ENCODE measurements around the gene SLC29A3.
"Not testable (repeated sequence)": the region's sequence is repeated elsewhere in the genome, so short reads cannot be mapped to it uniquely, and the experiment has no call there.

Gene SLC29A3

GRCh38 chr10:71319042-71319799 lies at the start of gene SLC29A3:
TSS of gene SLC29A3 (plus strand) at chr10:71319259. CDS start at chr10:71319310, 51 bp downstream.
- peak; percentile 73 for TF ChIP-seq CTCF (IDR thresholded peaks at IDR 0.05; ENCODE audit: extremely low read depth, missing control alignments)
- peak; percentile 94 for DNase-seq (ENCODE audit: low spot score)

- TF ChIP-seq CTCF (IDR thresholded peaks at IDR 0.05; ENCODE audit: extremely low read depth, missing control alignments), result no peak
- DNase-seq (ENCODE audit: low spot score), result no peak
These were observed 49.5 kb upstream of the SLC29A3 start for GRCh38 chr10:71269301-71270288.

- peak; percentile 71 for TF ChIP-seq CTCF (IDR thresholded peaks at IDR 0.05; ENCODE audit: extremely low read depth, missing control alignments)
- peak; percentile 74 for DNase-seq (ENCODE audit: low spot score)
These were observed 48.5 kb upstream of the SLC29A3 start for GRCh38 chr10:71270301-71271220.

GRCh38 chr10:71271662-71272055 lies 47.4 kb upstream of the SLC29A3 start:
- no peak for TF ChIP-seq CTCF (IDR thresholded peaks at IDR 0.05; ENCODE audit: extremely low read depth, missing control alignments)
- DNase-seq (ENCODE audit: low spot score), result no peak

- DNase-seq (ENCODE audit: low spot score), result no peak
- TF ChIP-seq CTCF (IDR thresholded peaks at IDR 0.05; ENCODE audit: extremely low read depth, missing control alignments), result no peak
These were observed 46.8 kb upstream of the SLC29A3 start for GRCh38 chr10:71272056-71272771.

- not testable (repeated sequence) for DNase-seq (ENCODE audit: low spot score)
These were observed 46.1 kb upstream of the SLC29A3 start for GRCh38 chr10:71272974-71273373.

- DNase-seq (ENCODE audit: low spot score), result no peak
- no peak for TF ChIP-seq CTCF (IDR thresholded peaks at IDR 0.05; ENCODE audit: extremely low read depth, missing control alignments)
These were observed 45.6 kb upstream of the SLC29A3 start for GRCh38 chr10:71273506-71273905.

Measured in GM20000 (cell line).